Mucosa of descending colon (tissue), 3 donors: ENCODE data around the gene ARHGEF16. TPM values are rescaled to one million over a fixed set of nuclear protein-coding genes. Genes with fewer than 3 reads are reported as not detected.

Experiments used
- ATAC-seq: fragments of 200-7000 bp; cut with Tn5 transposase; one replicate; pipeline ENCODE4 v1.9.1; 2020; ENCODE audit warnings: mild to moderate bottlenecking, moderate library complexity
- DNase-seq, 3 donors: peaks; one replicate each; pipeline ENCODE4 v3.0.0-alpha.2; 2020
- H3K36me3 ChIP-seq: fragments of 200-600 bp; one replicate; pipeline ENCODE4 v1.8.0; 2021; ENCODE audit warnings: low read depth, mild to moderate bottlenecking
- H3K4me1 ChIP-seq: fragments of 200-600 bp; one replicate; pipeline ENCODE4 v1.8.0; 2021; ENCODE audit warnings: low read depth, mild to moderate bottlenecking
- H3K4me3 ChIP-seq: fragments of 200-600 bp; one replicate; pipeline ENCODE4 v1.8.0; 2021; ENCODE audit warnings: mild to moderate bottlenecking
- H3K9me3 ChIP-seq: fragments of 200-600 bp; one replicate; pipeline ENCODE4 v1.8.0; 2021; ENCODE audit warnings: mild to moderate bottlenecking
- CTCF ChIP-seq: fragments of 200-600 bp; IDR thresholded peaks from one replicate; pipeline ENCODE4 v1.8.0; 2022; ENCODE audit warnings: antibody characterized with exemption, mild to moderate bottlenecking
- intact Hi-C, 2 donors: fragments of 100-400 bp; cut with DNase I in 1 of 2; cut with micrococcal nuclease in 1 of 2; formaldehyde crosslinking; loops; one replicate each; pipeline versions ENCODE4 v1.11.0 to v1.11.1; 2022; cut with DNase I, micrococcal nuclease
- total RNA-seq, 3 donors: library from RNA; stranded (reverse); fragmentation: NEBNext Ultra II Directional in 2 of 3; extraction: Animal tissue kit (Norgen Biotek cat#: 25700) in 2 of 3; gene quantifications; one replicate each; pipeline versions ENCODE4 v1.2.1 to v1.2.4, GENCODE V29; 2021 to 2023
- donor health status: DM: no; HTN: no; CAD: no; lungs with moderate emphysema.
- donor health status: DM: no; HTN: no; CAD: no.
- donor health status: DM: no; HTN: yes; CAD: no.

The ARHGEF16 gene
- total RNA-seq, 3 donors from 2014 or later: 51.2 to 101 (median 90.2) TPM

- Histone ChIP-seq H3K4me3 (no peak overlapping the region), H3K4me1 (peaks cover 10% of the 10 kb centered on the region), H3K9me3 (no peaks in the 10 kb centered on the region), H3K36me3 (no peaks in the 10 kb centered on the region)
- DNase-seq: no peak
- TF ChIP-seq CTCF: no peak
- intact Hi-C loops: no loop called here
- no peak for ATAC-seq
Measured at GRCh38 chr1:3481836-3482375, 27.4 kb downstream of the ARHGEF16 start.

GRCh38 chr1:3482378-3482849 lies 27.9 kb downstream of the ARHGEF16 start:
- TF ChIP-seq CTCF: no peak
- Histone ChIP-seq H3K9me3 (no peaks in the 10 kb centered on the region), H3K4me3 (no peak overlapping the region), H3K36me3 (no peaks in the 10 kb centered on the region), H3K4me1 (peaks cover 10% of the 10 kb centered on the region)
- DNase-seq (peak in 1 of 3 donors; percentile 19), ATAC-seq (peak; percentile 49)
- intact Hi-C loops: no loop called here

- Histone ChIP-seq H3K36me3 (no peaks in the 10 kb centered on the region), H3K9me3 (no peaks in the 10 kb centered on the region), H3K4me1 (peaks cover 10% of the 10 kb centered on the region), H3K4me3 (no peak overlapping the region)
- no peak for TF ChIP-seq CTCF
- intact Hi-C loops: no loop called here
- ATAC-seq: peak; percentile 2
- DNase-seq: no peak
Measured at GRCh38 chr1:3483380-3483779, 28.9 kb downstream of the ARHGEF16 start.

GRCh38 chr1:3483801-3484444 lies 29.5 kb downstream of the ARHGEF16 start:
- peaks cover 10% of the 10 kb centered on the region for H3K4me1 ChIP-seq
- ATAC-seq (peak; percentile 57), DNase-seq (peak in 2 of 3 donors; percentile 69 to 77)
- no peaks in the 10 kb centered on the region for H3K9me3 ChIP-seq
- no peaks in the 10 kb centered on the region for H3K36me3 ChIP-seq
- intact Hi-C loops: no loop called here
- no peak overlapping the region for H3K4me3 ChIP-seq
- TF ChIP-seq CTCF: peak; percentile 77

GRCh38 chr1:3485016-3485415 lies 30.6 kb downstream of the ARHGEF16 start:
- no peaks in the 10 kb centered on the region for H3K9me3 ChIP-seq
- TF ChIP-seq CTCF: no peak
- intact Hi-C loops: no loop called here

More at GRCh38 chr1:3485016-3485415, 30.6 kb downstream of the ARHGEF16 start:
- H3K4me3 ChIP-seq: no peak overlapping the region
- DNase-seq: no peak
- H3K4me1 ChIP-seq: peaks cover 8% of the 10 kb centered on the region
- no peaks in the 10 kb centered on the region for H3K36me3 ChIP-seq
- ATAC-seq: no peak
